Measurements from ENCODE around the gene LTBP1. TPM values are rescaled to one million over a fixed set of nuclear protein-coding genes. Genes with fewer than 3 reads are reported as not detected.

The LTBP1 gene
- total RNA-seq, 1 experiment from 2014 or later: 2.2 TPM

DNA sequence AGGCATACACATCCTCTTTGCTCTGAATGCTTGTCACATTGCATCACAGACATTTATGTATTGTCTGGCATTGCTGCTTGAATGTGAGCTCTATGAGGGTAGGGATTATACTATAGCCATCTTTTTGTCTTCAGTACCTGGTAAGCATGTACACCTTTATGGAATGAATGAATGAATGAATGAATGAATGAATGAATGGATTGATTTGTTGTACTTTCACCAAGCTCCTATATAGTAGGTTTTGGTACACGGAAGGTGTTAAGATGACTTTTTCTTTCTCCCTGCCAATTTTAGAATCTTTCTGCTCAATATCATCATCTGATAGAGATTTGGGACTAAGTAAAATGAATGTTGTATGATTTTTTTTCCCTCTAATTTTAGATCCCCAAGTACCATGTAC, 13.5 kb downstream of the LTBP1 start:
- POLR2A ChIA-PET (ENCODE audit: low non-redundant PET): no interaction called here

DNA sequence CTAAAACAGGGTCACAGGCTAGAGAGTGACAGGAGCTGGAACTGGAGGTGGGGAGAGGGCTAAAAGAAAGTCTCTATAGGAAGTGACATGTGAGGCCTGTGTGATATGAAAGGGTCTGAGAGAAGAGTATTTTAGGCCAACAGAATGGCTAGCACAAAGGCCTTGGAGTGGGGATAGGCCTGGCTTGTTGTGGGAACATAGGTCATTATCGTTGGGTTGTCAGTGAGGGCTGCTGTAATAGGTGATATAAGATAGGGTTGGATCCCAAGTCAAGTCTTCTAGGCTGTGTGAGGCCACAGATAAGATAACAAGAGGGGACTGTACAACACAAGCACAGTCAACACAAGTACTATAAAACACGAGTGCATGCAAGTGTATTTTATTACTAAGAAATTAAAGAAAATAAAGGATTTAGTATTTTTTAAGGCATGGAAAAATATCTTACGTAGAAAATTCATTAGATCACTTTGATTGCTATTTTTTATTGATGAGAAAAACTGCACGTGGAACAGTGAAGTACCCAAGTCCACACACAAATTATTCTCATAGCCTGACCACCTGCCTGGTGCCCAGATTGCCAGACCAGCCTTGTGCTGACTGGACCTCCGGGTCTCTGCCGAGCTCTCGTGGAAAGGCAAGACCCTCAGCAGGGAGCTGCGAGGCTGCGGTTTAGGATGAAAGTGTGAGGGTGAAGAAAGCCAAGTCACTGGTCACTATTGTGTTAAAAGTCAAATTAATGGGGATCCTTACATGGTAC, 14.1 kb downstream of the LTBP1 start:
- H3K4me1 ChIP-seq (ENCODE audit: insufficient read depth, low read length, poor library complexity, severe bottlenecking): no peaks in the 10 kb centered on the region
- H3K4me3 ChIP-seq (ENCODE audit: low read depth, low read length, poor library complexity, severe bottlenecking): no peak overlapping the region
- no TSS peak for BruUV-seq (replicated peaks)
- TF ChIP-seq, protein P1, sequence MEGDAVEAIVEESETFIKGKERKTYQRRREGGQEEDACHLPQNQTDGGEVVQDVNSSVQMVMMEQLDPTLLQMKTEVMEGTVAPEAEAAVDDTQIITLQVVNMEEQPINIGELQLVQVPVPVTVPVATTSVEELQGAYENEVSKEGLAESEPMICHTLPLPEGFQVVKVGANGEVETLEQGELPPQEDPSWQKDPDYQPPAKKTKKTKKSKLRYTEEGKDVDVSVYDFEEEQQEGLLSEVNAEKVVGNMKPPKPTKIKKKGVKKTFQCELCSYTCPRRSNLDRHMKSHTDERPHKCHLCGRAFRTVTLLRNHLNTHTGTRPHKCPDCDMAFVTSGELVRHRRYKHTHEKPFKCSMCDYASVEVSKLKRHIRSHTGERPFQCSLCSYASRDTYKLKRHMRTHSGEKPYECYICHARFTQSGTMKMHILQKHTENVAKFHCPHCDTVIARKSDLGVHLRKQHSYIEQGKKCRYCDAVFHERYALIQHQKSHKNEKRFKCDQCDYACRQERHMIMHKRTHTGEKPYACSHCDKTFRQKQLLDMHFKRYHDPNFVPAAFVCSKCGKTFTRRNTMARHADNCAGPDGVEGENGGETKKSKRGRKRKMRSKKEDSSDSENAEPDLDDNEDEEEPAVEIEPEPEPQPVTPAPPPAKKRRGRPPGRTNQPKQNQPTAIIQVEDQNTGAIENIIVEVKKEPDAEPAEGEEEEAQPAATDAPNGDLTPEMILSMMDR (conservative IDR thresholded peaks at IDR 0.05; ENCODE audit: low read depth, low read length): no peak
- TF ChIP-seq EZH2 (IDR thresholded peaks at IDR 0.05; ENCODE audit: borderline replicate concordance, low read depth, low read length, poor library complexity, severe bottlenecking): no peak
- ChIA-PET CTCF (interaction anchor here (0.6 kb wide), 1 partner anchor 435 kb away, joined by 3 read pairs; no protein-coding TSS in a partner anchor), POLR2A (ENCODE audit: low non-redundant PET) (no interaction called here)
- H3K27me3 ChIP-seq (replicated peaks; ENCODE audit: insufficient read depth, low read depth, low read length, poor library complexity): no peaks in the 10 kb centered on the region
- DNase-seq (ENCODE audit: low spot score): no peak
- H3K27ac ChIP-seq (ENCODE audit: low read depth, low read length, poor library complexity, severe bottlenecking): no peak overlapping the region
- no peaks in the 10 kb centered on the region for H3K9me3 ChIP-seq (ENCODE audit: low read depth, low read length, poor library complexity, severe bottlenecking)
- no peaks in the 10 kb centered on the region for H3K36me3 ChIP-seq (ENCODE audit: insufficient read depth, low read length, poor library complexity, severe bottlenecking)
- intact Hi-C loops (cut with micrococcal nuclease; ENCODE audit: unreplicated experiment): no loop called here

More for the DNA sequence above, 13.5 kb downstream of the LTBP1 start:
- BruUV-seq (replicated peaks): no TSS peak
- CTCF ChIA-PET: no interaction called here
- Histone ChIP-seq H3K4me3 (ENCODE audit: low read depth, low read length, poor library complexity, severe bottlenecking) (no peak overlapping the region), H3K27ac (ENCODE audit: low read depth, low read length, poor library complexity, severe bottlenecking) (no peak overlapping the region), H3K36me3 (ENCODE audit: insufficient read depth, low read length, poor library complexity, severe bottlenecking) (no peaks in the 10 kb centered on the region), H3K9me3 (ENCODE audit: low read depth, low read length, poor library complexity, severe bottlenecking) (no peaks in the 10 kb centered on the region), H3K27me3 (replicated peaks; ENCODE audit: insufficient read depth, low read depth, low read length, poor library complexity) (no peaks in the 10 kb centered on the region), H3K4me1 (ENCODE audit: insufficient read depth, low read length, poor library complexity, severe bottlenecking) (no peaks in the 10 kb centered on the region)
- intact Hi-C loops (cut with micrococcal nuclease; ENCODE audit: unreplicated experiment): no loop called here
- TF ChIP-seq, protein P1 (conservative IDR thresholded peaks at IDR 0.05; ENCODE audit: low read depth, low read length): no peak
- TF ChIP-seq EZH2 (IDR thresholded peaks at IDR 0.05; ENCODE audit: borderline replicate concordance, low read depth, low read length, poor library complexity, severe bottlenecking): no peak
- no peak for DNase-seq (ENCODE audit: low spot score)

DNA sequence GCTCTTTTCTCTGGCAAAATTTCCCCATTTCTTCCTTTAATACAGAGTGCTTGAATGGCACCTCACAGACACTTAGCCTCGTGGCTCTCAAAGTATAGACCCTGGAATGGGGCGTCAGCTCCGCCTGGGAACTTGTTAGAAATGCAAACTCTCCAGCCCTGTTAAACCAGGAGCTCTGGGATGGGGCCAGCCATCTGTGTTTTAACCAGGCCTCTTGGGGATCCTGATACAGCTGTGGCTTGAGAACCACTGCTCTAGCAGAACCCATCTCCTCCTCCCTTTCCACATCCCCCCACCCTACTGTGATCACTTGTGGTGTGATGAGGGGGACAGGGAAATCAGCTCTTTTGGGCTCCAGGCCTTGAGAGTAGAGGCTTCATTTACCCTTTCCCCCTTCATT, 15.9 kb downstream of the LTBP1 start:
- no peaks in the 10 kb centered on the region for H3K36me3 ChIP-seq (ENCODE audit: insufficient read depth, low read length, poor library complexity, severe bottlenecking)
- intact Hi-C loops (cut with micrococcal nuclease; ENCODE audit: unreplicated experiment): no loop called here
- H3K4me3 ChIP-seq (ENCODE audit: low read depth, low read length, poor library complexity, severe bottlenecking): no peak overlapping the region
- CTCF ChIA-PET: no interaction called here
- BruUV-seq (replicated peaks): no TSS peak
- H3K27me3 ChIP-seq (replicated peaks; ENCODE audit: insufficient read depth, low read depth, low read length, poor library complexity): peaks cover 7% of the 10 kb centered on the region
- H3K9me3 ChIP-seq (ENCODE audit: low read depth, low read length, poor library complexity, severe bottlenecking): no peaks in the 10 kb centered on the region
- no peak overlapping the region for H3K27ac ChIP-seq (ENCODE audit: low read depth, low read length, poor library complexity, severe bottlenecking)
- POLR2A ChIA-PET (ENCODE audit: low non-redundant PET): no interaction called here
- DNase-seq (ENCODE audit: low spot score): no peak
- H3K4me1 ChIP-seq (ENCODE audit: insufficient read depth, low read length, poor library complexity, severe bottlenecking): no peaks in the 10 kb centered on the region
- TF ChIP-seq, protein P1 (conservative IDR thresholded peaks at IDR 0.05; ENCODE audit: low read depth, low read length): no peak
